Measurements from ENCODE around the gene WASL. TPM values are rescaled to one million over a fixed set of nuclear protein-coding genes. Genes with fewer than 3 reads are reported as not detected.

The WASL gene
- total and polyA plus RNA-seq, 10 of the 15 experiments (the other 5 are each of a cell fraction or from before 2014, with no cell fraction given) = 2.0 to 6.4 (median 3.5) TPM

DNA sequence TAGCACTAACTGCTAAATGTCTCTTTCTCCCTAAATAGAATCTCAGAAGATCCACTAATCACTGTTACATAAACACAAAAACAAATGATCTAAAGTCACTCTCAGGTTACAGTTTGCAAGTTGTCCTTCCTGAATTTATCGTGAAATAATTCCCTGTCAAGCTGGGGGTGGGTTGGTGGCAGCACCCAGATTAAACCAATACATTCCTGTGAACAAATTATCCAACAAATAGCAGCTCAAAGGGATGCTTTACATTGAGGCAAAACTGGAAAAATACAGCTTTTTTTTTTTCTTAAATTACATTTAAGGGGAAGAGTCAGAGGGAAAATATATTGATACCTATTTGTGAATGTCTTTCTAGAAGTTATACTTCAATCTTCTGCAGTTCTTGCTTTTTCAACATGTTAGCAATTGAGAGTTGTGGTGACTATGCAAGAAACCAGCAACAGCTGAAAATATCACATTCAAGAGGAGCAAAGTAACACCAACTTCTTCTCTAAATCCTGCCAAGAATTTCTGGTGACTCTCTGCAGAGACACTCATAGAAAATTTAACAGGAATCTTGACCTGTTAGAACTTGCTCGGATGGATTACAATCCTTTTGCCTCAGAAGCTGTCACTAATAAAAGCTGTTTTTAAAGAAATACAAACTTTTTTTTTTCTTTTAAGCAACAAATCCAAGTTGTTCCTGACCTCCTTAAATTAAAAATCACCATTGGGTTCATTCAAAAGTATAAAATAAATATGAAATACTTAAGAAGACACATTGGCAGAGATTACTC is 74.2 kb downstream of the WASL start (continued):
- TF ChIP-seq NKRF (conservative IDR thresholded peaks at IDR 0.05) (no peak), EED (IDR thresholded peaks at IDR 0.05; ENCODE audit: low read depth) (no peak), SMAD5 (IDR thresholded peaks at IDR 0.05; ENCODE audit: low read depth) (no peak), ATF7 (IDR thresholded peaks at IDR 0.05; ENCODE audit: low read depth) (no peak)
- TF ChIP-seq, protein P1, sequence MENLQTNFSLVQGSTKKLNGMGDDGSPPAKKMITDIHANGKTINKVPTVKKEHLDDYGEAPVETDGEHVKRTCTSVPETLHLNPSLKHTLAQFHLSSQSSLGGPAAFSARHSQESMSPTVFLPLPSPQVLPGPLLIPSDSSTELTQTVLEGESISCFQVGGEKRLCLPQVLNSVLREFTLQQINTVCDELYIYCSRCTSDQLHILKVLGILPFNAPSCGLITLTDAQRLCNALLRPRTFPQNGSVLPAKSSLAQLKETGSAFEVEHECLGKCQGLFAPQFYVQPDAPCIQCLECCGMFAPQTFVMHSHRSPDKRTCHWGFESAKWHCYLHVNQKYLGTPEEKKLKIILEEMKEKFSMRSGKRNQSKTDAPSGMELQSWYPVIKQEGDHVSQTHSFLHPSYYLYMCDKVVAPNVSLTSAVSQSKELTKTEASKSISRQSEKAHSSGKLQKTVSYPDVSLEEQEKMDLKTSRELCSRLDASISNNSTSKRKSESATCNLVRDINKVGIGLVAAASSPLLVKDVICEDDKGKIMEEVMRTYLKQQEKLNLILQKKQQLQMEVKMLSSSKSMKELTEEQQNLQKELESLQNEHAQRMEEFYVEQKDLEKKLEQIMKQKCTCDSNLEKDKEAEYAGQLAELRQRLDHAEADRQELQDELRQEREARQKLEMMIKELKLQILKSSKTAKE (IDR thresholded peaks at IDR 0.05; ENCODE audit: low read depth, poor library complexity, severe bottlenecking) = no peak

GRCh38 chr7:123673752-123674398 is 74.9 kb downstream of the WASL start:
- ATAC-seq (no peak), FAIRE-seq (no peak), DNase-seq (ENCODE audit: low read depth, low spot score) (no peak)
- ChIA-PET POLR2A (no interaction called here), CTCF (interaction anchor here (0.6 to 1.3 kb wide), 3 partner anchors 49 to 304 kb away, joined by 3 read pairs; no protein-coding TSS in a partner anchor), SMC1A (ENCODE audit: uncharacterized antibody, unreplicated experiment) (interaction anchor here (1.0 kb wide), 1 partner anchor 9 kb away, joined by 3 read pairs; no protein-coding TSS in a partner anchor), RAD21 (ENCODE audit: unreplicated experiment) (no interaction called here)
- Histone ChIP-seq H3K9me3 (replicated peaks; ENCODE audit: control insufficient read depth, insufficient read depth, low read length) (no peaks in the 10 kb centered on the region), H3K4me3 (no peak overlapping the region), H3K4me1 (ENCODE audit: control insufficient read depth, insufficient read depth, low read length) (no peaks in the 10 kb centered on the region), H4K20me1 (ENCODE audit: control insufficient read depth, insufficient read depth) (no peaks in the 10 kb centered on the region), H2AFZ (ENCODE audit: control insufficient read depth, low read depth, low read length) (no peak overlapping the region), H3K4me2 (ENCODE audit: control insufficient read depth, insufficient read depth) (no peak overlapping the region), H3K36me3 (ENCODE audit: control insufficient read depth in 2 of 2, insufficient read depth in 2 of 2, low read length in 1 of 2) (no peaks in the 10 kb centered on the region), H3K79me2 (ENCODE audit: control insufficient read depth, insufficient read depth, low read length) (no peaks in the 10 kb centered on the region), H3K9ac (ENCODE audit: control insufficient read depth, insufficient read depth, low read length) (no peak overlapping the region), H3K27ac (ENCODE audit: control insufficient read depth, insufficient read depth) (no peak overlapping the region), H3K27me3 (replicated peaks in 1 of 2; ENCODE audit: control insufficient read depth in 2 of 2, insufficient read depth in 2 of 2, low read length in 1 of 2) (no peaks in the 10 kb centered on the region)
- no TSS peak for BruUV-seq (replicated peaks)
- intact Hi-C loops (cut with micrococcal nuclease; ENCODE audit: unreplicated experiment) = no loop called here
- in situ Hi-C loops (cut with MboI) = no loop called here
- WGBS (ENCODE audit: insufficient coverage, insufficient replicate concordance, low lambda C conversion rate, missing lambda C conversion rate) = 58% methylated on average over 3 of the region's 3 CpGs
- no peak for TF ChIP-seq NR2C1 (IDR thresholded peaks at IDR 0.05)
- no peak for TF ChIP-seq MXI1 (IDR thresholded peaks at IDR 0.05; ENCODE audit: low read depth, low read length)
- no peak for TF ChIP-seq BMI1 (IDR thresholded peaks at IDR 0.05; ENCODE audit: borderline replicate concordance)
- TF ChIP-seq STAT1 (conservative IDR thresholded peaks at IDR 0.05) = no peak
- TF ChIP-seq, protein P2, sequence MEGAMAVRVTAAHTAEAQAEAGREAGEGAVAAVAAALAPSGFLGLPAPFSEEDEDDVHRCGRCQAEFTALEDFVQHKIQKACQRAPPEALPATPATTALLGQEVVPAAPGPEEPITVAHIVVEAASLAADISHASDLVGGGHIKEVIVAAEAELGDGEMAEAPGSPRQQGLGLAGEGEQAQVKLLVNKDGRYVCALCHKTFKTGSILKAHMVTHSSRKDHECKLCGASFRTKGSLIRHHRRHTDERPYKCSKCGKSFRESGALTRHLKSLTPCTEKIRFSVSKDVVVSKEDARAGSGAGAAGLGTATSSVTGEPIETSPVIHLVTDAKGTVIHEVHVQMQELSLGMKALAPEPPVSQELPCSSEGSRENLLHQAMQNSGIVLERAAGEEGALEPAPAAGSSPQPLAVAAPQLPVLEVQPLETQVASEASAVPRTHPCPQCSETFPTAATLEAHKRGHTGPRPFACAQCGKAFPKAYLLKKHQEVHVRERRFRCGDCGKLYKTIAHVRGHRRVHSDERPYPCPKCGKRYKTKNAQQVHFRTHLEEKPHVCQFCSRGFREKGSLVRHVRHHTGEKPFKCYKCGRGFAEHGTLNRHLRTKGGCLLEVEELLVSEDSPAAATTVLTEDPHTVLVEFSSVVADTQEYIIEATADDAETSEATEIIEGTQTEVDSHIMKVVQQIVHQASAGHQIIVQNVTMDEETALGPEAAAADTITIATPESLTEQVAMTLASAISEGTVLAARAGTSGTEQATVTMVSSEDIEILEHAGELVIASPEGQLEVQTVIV (IDR thresholded peaks at IDR 0.05; ENCODE audit: borderline replicate concordance, partially characterized antibody) = no peak
- no peak for TF ChIP-seq ZNF24 (IDR thresholded peaks at IDR 0.05)
- no peak for TF ChIP-seq ELK1 (IDR thresholded peaks at IDR 0.05; ENCODE audit: low read depth, low read length)
- TF ChIP-seq HCFC1 (IDR thresholded peaks at IDR 0.05; ENCODE audit: low read length) = no peak
- TF ChIP-seq LARP7 (IDR thresholded peaks at IDR 0.05) = no peak
- no peak for TF ChIP-seq SREBF2 (IDR thresholded peaks at IDR 0.05; ENCODE audit: low read length)
